ENCODE measurements around the gene FAM117A. TPM values are rescaled to one million over a fixed set of nuclear protein-coding genes. Genes with fewer than 3 reads are reported as not detected.

The FAM117A gene
- total and polyA plus RNA-seq, 2 donors (not counting 1 experiment from before 2014, with no cell fraction given) = 93.4 to 162 TPM

GRCh38 chr17:49707608-49708514 is 56.1 kb downstream of the FAM117A start, which contains the start of gene SLC35B1:
SLC35B1 (minus strand) TSS chr17:49707964; CDS start chr17:49707833, 131 bp downstream.
- H3K4me1 ChIP-seq (ENCODE audit: control insufficient read depth in 2 of 2, insufficient read depth in 2 of 2, low read length in 2 of 2) = peaks cover 19 to 25% of the 10 kb centered on the region in 2 donors
- ATAC-seq (ENCODE audit: low read depth) (peak; percentile 98), DNase-seq (peak; percentile 99)
- no peaks in the 10 kb centered on the region for H3K9me3 Mint-ChIP-seq (ENCODE audit: insufficient read depth)
- whole genome bisulfite sequencing (ENCODE audit: insufficient coverage) = 1% methylated on average over 52 of the region's 53 CpGs
- TF ChIP-seq CTCF (IDR thresholded peaks at IDR 0.05) (peak; percentile 81), EZH2 (IDR thresholded peaks at IDR 0.05; ENCODE audit: borderline replicate concordance, insufficient read depth, low read depth, low read length, poor library complexity, severe bottlenecking) (no peak)
- H3K79me2 ChIP-seq (ENCODE audit: control insufficient read depth, insufficient read depth, low read length) = peaks cover 22% of the 10 kb centered on the region
- intact Hi-C loops (cut with micrococcal nuclease) = loop anchor here (1.0 to 10.0 kb wide), 8 partner anchors 30 to 387 kb away; partner anchors contain the start of genes FAM117A, KAT7, NGFR and PDK2
- CTCF ChIA-PET = interaction anchor here (0.7 to 24.9 kb wide), 23 partner anchors 10 to 393 kb away, joined by 3 to 485 read pairs (median 5); partner anchors contain the start of genes FAM117A, KAT7 and NXPH3
- peak within 1 kb of the TSS; percentile 84 for H3K4me2 ChIP-seq (replicated peaks; ENCODE audit: low read depth, low read length, poor library complexity, severe bottlenecking)
- H4K20me1 ChIP-seq (ENCODE audit: control insufficient read depth, insufficient read depth, low read length, poor library complexity, severe bottlenecking) = peaks cover 7% of the 10 kb centered on the region
- peaks cover 0 to 56% of the 10 kb centered on the region in 2 experiments for H3K36me3 ChIP-seq (replicated peaks in 1 of 2; ENCODE audit: control extremely low read depth in 1 of 2, control insufficient read depth in 1 of 2, extremely low read depth in 1 of 2, insufficient read depth in 2 of 2, low read length in 1 of 2)
- no peaks in the 10 kb centered on the region for H3K27me3 ChIP-seq (replicated peaks in 1 of 4; ENCODE audit: control extremely low read depth in 1 of 4, control insufficient read depth in 3 of 4, insufficient read depth in 4 of 4, low read length in 3 of 4)
- H3K27me3 Mint-ChIP-seq = no peaks in the 10 kb centered on the region
- POLR2A ChIA-PET = interaction anchor here (0.6 to 3.2 kb wide), 14 partner anchors 12 to 140 kb away, joined by 3 to 23 read pairs (median 5); partner anchors contain the start of genes FAM117A, KAT7 and SPOP
- H3K4me1 Mint-ChIP-seq = peaks cover 31% of the 10 kb centered on the region
- H3K4me3 Mint-ChIP-seq = peak within 1 kb of the TSS; percentile 88
- peak within 1 kb of the TSS; percentile 95 for H2AFZ ChIP-seq (ENCODE audit: insufficient read depth, low read depth, low read length, poor library complexity, severe bottlenecking)
- H3K9me3 ChIP-seq (ENCODE audit: control extremely low read depth in 1 of 3, control insufficient read depth in 2 of 3, insufficient read depth in 1 of 3, low read length in 2 of 3) = no peaks in the 10 kb centered on the region
- peak within 1 kb of the TSS; percentile 68 to 93 for H3K27ac ChIP-seq (ENCODE audit: low read length in 2 of 2)
- peak within 1 kb of the TSS; percentile 61 to 94 (median 84) for H3K4me3 ChIP-seq (ENCODE audit: control extremely low read depth in 1 of 5, extremely low read depth in 1 of 5, insufficient read depth in 1 of 5, low read depth in 2 of 5, low read length in 4 of 5)
- H3K27ac Mint-ChIP-seq = peak within 1 kb of the TSS; percentile 93
- H3K9ac ChIP-seq (ENCODE audit: low read length) = peak within 1 kb of the TSS; percentile 96

Measured in B cell (primary cell).